H9 (cell line): ENCODE results near the gene ZNF134. TPM values are rescaled to one million over a fixed set of nuclear protein-coding genes. Genes with fewer than 3 reads are reported as not detected.

Experiments used
- DNase-seq: peaks from one replicate; pipeline ENCODE4 v3.0.0-alpha.2; 2017
- H2AFZ ChIP-seq: one replicate; pipeline ENCODE4 v1.6.1; 2013; ENCODE audit warnings: mild to moderate bottlenecking, low read length, control low read depth, moderate library complexity
- H2AK5ac ChIP-seq: 2 replicates; pipeline ENCODE4 v1.6.1; 2013; ENCODE audit warnings: low read length, control low read depth, mixed read lengths; ENCODE audit not compliant: insufficient read length
- H2BK120ac ChIP-seq: one replicate; pipeline ENCODE4 v1.6.1; 2013; ENCODE audit warnings: low read depth, mild to moderate bottlenecking, low read length, control low read depth, inconsistent platforms; ENCODE audit not compliant: poor library complexity, severe bottlenecking
- H2BK12ac ChIP-seq: 2 replicates; pipeline ENCODE4 v1.6.1; 2013; ENCODE audit warnings: low read length, control low read depth, mixed read lengths, low read depth; ENCODE audit not compliant: insufficient read length
- H2BK15ac ChIP-seq: 2 replicates; pipeline ENCODE4 v1.6.1; 2013; ENCODE audit warnings: low read depth, low read length, control low read depth
- H2BK20ac ChIP-seq: one replicate; pipeline ENCODE4 v1.6.1; 2013; ENCODE audit warnings: low read depth, mild to moderate bottlenecking, low read length, control low read depth, inconsistent platforms; ENCODE audit not compliant: poor library complexity, severe bottlenecking
- H2BK5ac ChIP-seq: 2 replicates; pipeline ENCODE4 v1.6.1; 2013; ENCODE audit warnings: low read length, control low read depth, mixed read lengths; ENCODE audit not compliant: insufficient read length
- H3K14ac ChIP-seq: 2 replicates; pipeline ENCODE4 v1.6.1; 2013; ENCODE audit warnings: low read length, control low read depth; ENCODE audit not compliant: insufficient read depth
- H3K18ac ChIP-seq: 2 replicates; pipeline ENCODE4 v1.6.1; 2013; ENCODE audit warnings: low read depth, mild to moderate bottlenecking, mixed read lengths, low read length, control low read depth; ENCODE audit not compliant: insufficient read length
- H3K23ac ChIP-seq: 2 replicates; pipeline ENCODE4 v1.6.1; 2013; ENCODE audit warnings: low read length, control low read depth, mixed read lengths, low read depth; ENCODE audit not compliant: insufficient read length
- H3K23me2 ChIP-seq: 2 replicates; pipeline ENCODE4 v1.6.1; 2013; ENCODE audit warnings: low read depth, mild to moderate bottlenecking, mixed read lengths, low read length, control low read depth; ENCODE audit not compliant: insufficient read length, poor library complexity, severe bottlenecking
- H3K27ac ChIP-seq: 2 replicates; pipeline ENCODE4 v1.5.1; 2013; ENCODE audit warnings: low read length, control low read depth, mixed read lengths, low read depth; ENCODE audit not compliant: insufficient read length
- H3K27me3 ChIP-seq: 2 replicates; pipeline ENCODE4 v1.6.1; 2013; ENCODE audit warnings: low read length, control low read depth, inconsistent platforms; ENCODE audit not compliant: insufficient read depth
- H3K4ac ChIP-seq: 2 replicates; pipeline ENCODE4 v1.6.1; 2013; ENCODE audit warnings: low read depth, mild to moderate bottlenecking, control low read depth, inconsistent platforms, low read length, moderate library complexity
- H3K4me1 ChIP-seq: 2 replicates; pipeline ENCODE4 v1.6.1; 2013; ENCODE audit warnings: low read length, control low read depth, inconsistent platforms; ENCODE audit not compliant: insufficient read depth
- H3K4me2 ChIP-seq: 2 replicates; pipeline ENCODE4 v1.6.1; 2013; ENCODE audit warnings: low read length, control low read depth, mixed read lengths; ENCODE audit not compliant: insufficient read length, insufficient read depth
- H3K56ac ChIP-seq: 2 replicates; pipeline ENCODE4 v1.6.1; 2013; ENCODE audit warnings: low read depth, mild to moderate bottlenecking, mixed read lengths, low read length, control low read depth; ENCODE audit not compliant: insufficient read length
- H3K79me1 ChIP-seq: 2 replicates; pipeline ENCODE4 v1.6.1; 2013; ENCODE audit warnings: low read depth, mild to moderate bottlenecking, moderate library complexity, low read length, control low read depth, inconsistent platforms; ENCODE audit not compliant: insufficient read depth, poor library complexity, severe bottlenecking
- H3K79me2 ChIP-seq: 2 replicates; pipeline ENCODE4 v1.6.1; 2013; ENCODE audit warnings: low read length, control low read depth, inconsistent platforms; ENCODE audit not compliant: insufficient read depth
- H3K9ac ChIP-seq: 2 replicates; pipeline ENCODE4 v1.6.1; 2013; ENCODE audit warnings: low read length, control low read depth, mixed read lengths; ENCODE audit not compliant: insufficient read length; ENCODE audit errors: extremely low read depth
- H3K9me3 ChIP-seq: one replicate; pipeline ENCODE4 v1.6.1; 2013; ENCODE audit warnings: low read depth, low read length, inconsistent platforms; ENCODE audit not compliant: control insufficient read depth
- H3T11ph ChIP-seq: one replicate; pipeline ENCODE4 v1.6.1; 2013; ENCODE audit warnings: mild to moderate bottlenecking, low read length, control low read depth, inconsistent platforms
- H4K20me1 ChIP-seq: one replicate; pipeline ENCODE4 v1.6.1; 2013; ENCODE audit not compliant: control insufficient read depth, insufficient read length, insufficient read depth
- H4K5ac ChIP-seq: 2 replicates; pipeline ENCODE4 v1.6.1; 2013; ENCODE audit warnings: low read depth, mild to moderate bottlenecking, mixed read lengths, low read length, control low read depth; ENCODE audit not compliant: insufficient read length
- H4K8ac ChIP-seq: replicated peaks from 2 replicates; pipeline ENCODE4 v1.6.1; 2013; ENCODE audit warnings: low read length, control low read depth, mixed read lengths, low read depth; ENCODE audit not compliant: insufficient read length
- H4K91ac ChIP-seq: 2 replicates; pipeline ENCODE4 v1.6.1; 2013; ENCODE audit warnings: low read depth, mild to moderate bottlenecking, moderate library complexity, mixed read lengths, low read length, control low read depth; ENCODE audit not compliant: insufficient read length
- H3K27ac Mint-ChIP-seq, 3 experiments: 2 replicates in 2 of 3; 3 replicates in 1 of 3; pipeline ENCODE4 v1.8.0; 2020 to 2021; ENCODE audit warnings: mixed read lengths in 3 of 3, mild to moderate bottlenecking in 1 of 3, moderate library complexity in 1 of 3
- H3K27me3 Mint-ChIP-seq: 2 replicates; pipeline ENCODE4 v1.8.0; 2021; ENCODE audit warnings: low read depth, mild to moderate bottlenecking, moderate library complexity, mixed read lengths
- H3K36me3 Mint-ChIP-seq, 3 experiments: 2 replicates in 2 of 3; 3 replicates in 1 of 3; pipeline ENCODE4 v1.8.0; 2020 to 2021; ENCODE audit warnings: low read depth in 3 of 3, mixed read lengths in 3 of 3; ENCODE audit not compliant: insufficient read depth in 1 of 3
- H3K4me1 Mint-ChIP-seq, 2 experiments: 2 replicates each; pipeline ENCODE4 v1.8.0; 2020; ENCODE audit warnings: mixed read lengths in 2 of 2
- H3K4me3 Mint-ChIP-seq, 2 experiments: 2 replicates in 1 of 2; 3 replicates in 1 of 2; pipeline ENCODE4 v1.8.0; 2020 to 2021; ENCODE audit warnings: mild to moderate bottlenecking in 2 of 2, mixed read lengths in 2 of 2, moderate library complexity in 1 of 2
- H3K9me3 Mint-ChIP-seq, 2 experiments: 2 replicates in 1 of 2; 3 replicates in 1 of 2; pipeline ENCODE4 v1.8.0; 2020; ENCODE audit warnings: mild to moderate bottlenecking in 2 of 2, mixed read lengths in 2 of 2, moderate library complexity in 1 of 2
- CTCF ChIP-seq: fragments of 200-600 bp; sonication (generic); conservative IDR thresholded peaks from 3 replicates; pipeline ENCODE4 v1.8.0; 2021; ENCODE audit warnings: antibody characterized with exemption, mild to moderate bottlenecking
- WGBS: extraction: QIAGEN DNeasy Blood & Tissue Kit; methylation state at CpG from one replicate; pipeline ENCODE4 v1.1.7; 2013; ENCODE audit warnings: missing lambda C conversion rate, low lambda C conversion rate, mixed read lengths; ENCODE audit not compliant: insufficient read length; ENCODE audit errors: extremely low coverage; 5-methylcytosine and 5-hydroxymethylcytosine counted together
- total RNA-seq: library from RNA; stranded (reverse); gene quantifications from 2 replicates; pipeline ENCODE4 v1.2.1, GENCODE V29; 2021

ZNF134 gene
- total RNA-seq, 1 experiment from 2014 or later = 44.1 TPM

GRCh38 chr19:57632987-57633831 lies 19.2 kb downstream of the ZNF134 start, which contains the start of gene ZNF211:
ZNF211 (plus strand) TSS chr19:57633168; CDS start chr19:57633347, 179 bp downstream.
- H4K91ac ChIP-seq = no peak within 1 kb of the TSS
- no peak within 1 kb of the TSS for H2BK5ac ChIP-seq
- Mint-ChIP-seq H3K4me1 (peaks cover 4 to 14% of the 10 kb centered on the region in 2 experiments; a peak in 3 of 4 replicates), H3K27ac (peak within 1 kb of the TSS in 1 of 3 experiments; percentile 8; a peak in 2 of 7 replicates), H3K9me3 (peaks cover 14 to 20% of the 10 kb centered on the region in 2 experiments), H3K27me3 (no peaks in the 10 kb centered on the region; the same call in 1 of the 2 replicates), H3K4me3 (peak within 1 kb of the TSS; percentile 92 to 97), H3K36me3 (peaks cover 30 to 35% (median 33%) of the 10 kb centered on the region in 3 experiments)
- H3K9ac ChIP-seq = peak within 1 kb of the TSS; percentile 69
- no CpG with 5 or more reads among the region's 59 CpGs for WGBS
- H4K20me1 ChIP-seq = no peaks in the 10 kb centered on the region
- no peaks in the 10 kb centered on the region for H3K27me3 ChIP-seq
- TF ChIP-seq CTCF = no peak
- peak; percentile 95 for DNase-seq
- H4K5ac ChIP-seq = no peak within 1 kb of the TSS
- H3K9me3 ChIP-seq = no peaks in the 10 kb centered on the region
- no peak within 1 kb of the TSS for H2BK15ac ChIP-seq
- H4K8ac ChIP-seq = no peak within 1 kb of the TSS
- peak within 1 kb of the TSS; percentile 95 for H3K4me2 ChIP-seq
- no peak within 1 kb of the TSS for H3K27ac ChIP-seq
- no peak within 1 kb of the TSS for H2BK120ac ChIP-seq
- no peaks in the 10 kb centered on the region; the same call in 1 of the 2 replicates for H3K4me1 ChIP-seq
- H3K79me1 ChIP-seq = no peaks in the 10 kb centered on the region
- H3T11ph ChIP-seq = no peak within 1 kb of the TSS
- H3K18ac ChIP-seq = no peak within 1 kb of the TSS
- H3K23ac ChIP-seq = peak within 1 kb of the TSS; percentile 44
- no peak within 1 kb of the TSS for H2BK20ac ChIP-seq
- no peak within 1 kb of the TSS for H3K4ac ChIP-seq
- peaks cover 6% of the 10 kb centered on the region for H3K23me2 ChIP-seq
- H3K56ac ChIP-seq = no peak within 1 kb of the TSS
- no peak within 1 kb of the TSS for H3K14ac ChIP-seq
- no peaks in the 10 kb centered on the region for H3K79me2 ChIP-seq
- H2AK5ac ChIP-seq = no peak within 1 kb of the TSS
- H2BK12ac ChIP-seq = peak within 1 kb of the TSS; percentile 62
- peak within 1 kb of the TSS; percentile 86 for H2AFZ ChIP-seq
